NCI-H1105 treated with DMSO at 0.1 percent for 48 hours (cell line): ENCODE measurements around the gene MMP11.

Experiments
- DNase-seq: peaks from one replicate; lab custom pipeline; 2025; lab: John Stamatoyannopoulos, UW

MMP11 gene

DNA sequence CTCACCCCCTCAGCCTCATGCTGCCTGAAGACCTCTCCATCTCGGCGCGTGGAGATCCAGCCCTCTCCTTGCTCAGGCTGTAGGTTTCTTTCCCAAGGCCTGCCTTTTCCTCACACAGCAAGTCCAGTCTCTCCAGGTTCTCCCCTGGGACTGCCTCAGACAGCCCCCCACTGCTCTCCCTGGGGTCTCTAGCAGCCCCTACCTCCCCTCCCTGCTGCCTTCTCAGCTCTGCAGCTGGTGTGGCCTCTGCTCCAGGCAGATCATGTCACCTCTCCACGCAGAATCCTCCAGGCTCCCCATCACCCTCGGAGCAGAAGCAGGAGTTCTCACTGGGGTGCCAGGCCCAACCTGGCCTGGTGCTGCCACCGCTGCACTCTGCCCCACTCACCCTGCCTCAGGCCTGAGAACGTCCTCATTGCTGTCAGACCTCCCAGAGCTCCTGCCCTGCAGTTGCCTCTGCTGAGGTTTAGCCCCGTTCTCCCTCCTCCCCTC, 29.3 kb downstream of the MMP11 start:
- DNase-seq, result no peak

DNA sequence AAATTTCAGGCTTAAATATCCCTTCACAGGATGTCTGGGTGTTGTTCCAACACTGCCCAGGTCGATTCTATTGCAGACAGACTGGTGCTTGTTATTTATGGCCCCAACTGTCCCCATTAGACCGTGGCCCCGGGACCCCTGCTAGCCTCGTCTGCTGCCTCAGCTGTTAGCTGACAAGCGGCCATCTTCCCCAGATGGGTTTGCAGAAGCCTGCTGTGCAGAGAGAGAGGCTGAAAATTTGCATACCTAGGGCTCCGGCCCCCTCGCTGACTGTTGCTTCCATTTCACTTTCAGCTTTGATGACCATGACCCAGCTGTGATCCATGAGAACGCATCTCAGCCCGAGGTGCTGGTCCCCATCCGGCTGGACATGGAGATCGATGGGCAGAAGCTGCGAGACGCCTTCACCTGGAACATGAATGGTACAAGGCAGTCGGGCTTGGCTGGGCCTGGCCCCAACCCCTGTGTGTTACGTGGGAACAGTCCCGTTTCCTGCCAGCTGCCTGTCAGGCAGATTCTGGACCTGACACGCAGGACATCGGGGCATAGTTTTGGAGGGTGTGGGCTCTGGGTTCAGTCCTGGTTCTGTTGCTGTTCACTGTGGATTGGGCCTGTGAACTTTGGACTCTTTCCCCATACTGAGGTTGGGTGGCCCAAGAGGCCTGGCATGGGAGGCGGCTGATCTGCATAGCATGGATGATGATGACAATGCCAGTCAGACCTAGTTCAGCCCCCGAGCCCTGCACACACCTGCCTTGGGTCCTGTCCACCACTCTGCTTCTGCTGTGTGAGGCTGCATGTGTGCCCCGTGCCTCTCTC, 30.6 kb downstream of the MMP11 start:
- no peak for DNase-seq

DNA sequence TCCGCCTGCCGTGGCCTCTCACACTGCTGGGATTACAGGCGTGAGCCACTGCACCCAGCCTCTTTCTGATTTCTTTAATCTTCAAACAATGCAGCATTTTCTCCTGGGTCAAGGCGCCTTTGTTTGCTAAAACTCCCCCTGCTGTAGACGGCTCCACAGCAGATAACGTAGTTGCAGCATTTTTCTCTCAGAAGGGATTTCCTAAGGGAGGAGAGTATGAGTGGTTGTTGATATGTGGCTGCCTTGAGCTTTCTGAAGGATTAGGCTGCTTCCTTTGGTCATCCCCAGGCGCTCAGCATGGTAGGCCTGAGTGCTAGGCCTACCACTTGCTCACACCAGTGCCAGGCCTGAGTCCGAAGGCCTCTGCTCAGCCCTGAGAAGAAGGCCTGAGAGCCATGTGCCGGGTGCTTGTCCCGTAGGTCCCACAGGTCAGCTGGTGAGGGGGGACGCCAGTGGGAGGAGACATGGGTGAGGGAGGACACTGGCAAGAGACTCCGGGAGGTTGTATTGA, 32.2 kb downstream of the MMP11 start:
- no peak for DNase-seq

DNA sequence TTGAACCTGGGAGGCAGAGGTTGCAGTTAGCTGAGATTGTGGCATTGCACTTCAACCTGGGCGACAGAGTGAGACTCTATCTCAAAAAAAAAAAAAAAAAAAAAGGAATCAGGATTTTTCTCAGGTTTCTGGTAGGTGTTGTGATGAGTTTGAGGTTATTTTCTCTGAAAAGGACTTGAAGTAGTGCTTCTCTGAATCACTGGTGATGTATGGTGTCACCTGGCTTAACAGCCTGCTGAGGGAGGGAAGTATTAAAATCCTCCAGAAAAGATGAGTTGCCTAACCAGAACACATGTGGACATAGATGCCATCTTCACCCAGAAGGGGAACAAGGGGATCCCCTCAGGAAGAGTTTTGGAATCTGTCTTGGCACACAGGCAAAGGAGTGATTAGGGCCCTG, 34.2 kb downstream of the MMP11 start:
- DNase-seq, result no peak

DNA sequence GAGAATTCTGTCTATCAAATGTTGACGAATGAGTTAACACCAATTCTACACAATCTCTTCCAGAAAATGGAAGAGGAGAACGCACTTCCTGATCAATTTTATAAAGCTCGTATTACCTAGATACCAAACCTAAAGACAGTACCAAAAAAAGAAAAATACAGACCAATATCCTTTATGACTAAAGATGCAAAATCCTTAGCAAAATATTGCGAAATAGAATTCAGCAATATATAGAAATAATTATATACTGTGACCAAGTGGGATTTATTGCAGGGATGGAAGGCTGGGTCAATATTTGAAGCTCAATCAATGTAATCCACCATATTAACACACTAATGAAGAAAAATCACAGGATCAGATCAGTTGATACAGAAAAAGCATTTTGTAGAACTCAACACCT, 39.7 kb downstream of the MMP11 start:
- no peak for DNase-seq

DNA sequence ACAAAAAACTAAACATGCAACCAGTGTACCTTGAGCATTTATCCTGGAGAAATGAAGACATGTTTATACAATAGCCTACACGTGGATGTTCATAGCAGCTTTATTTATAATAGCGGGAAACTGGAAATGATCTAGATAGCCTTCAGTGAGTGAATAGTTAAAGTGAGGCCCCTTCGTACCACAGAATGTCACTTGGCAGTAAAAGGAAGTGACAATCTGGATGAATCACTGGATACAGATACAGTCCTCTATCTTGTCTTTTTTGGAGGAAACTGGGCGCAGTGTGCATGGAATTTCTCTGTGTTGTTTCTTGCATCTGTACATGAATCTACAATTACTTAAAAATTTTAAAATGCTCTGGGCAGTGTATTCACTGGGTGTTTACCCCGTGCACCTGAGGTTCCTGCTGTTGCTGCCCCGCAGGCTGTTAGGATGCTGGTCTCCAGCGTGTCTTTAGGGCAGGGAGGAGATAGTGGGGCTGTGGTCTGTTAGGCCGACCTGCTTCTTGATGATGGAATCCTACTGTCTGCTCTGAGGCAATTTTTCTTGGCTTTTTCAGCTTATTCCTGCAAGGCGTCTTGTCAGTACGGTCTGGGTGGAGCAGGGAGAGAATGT, 43.0 kb downstream of the MMP11 start:
- DNase-seq, result no peak

DNA sequence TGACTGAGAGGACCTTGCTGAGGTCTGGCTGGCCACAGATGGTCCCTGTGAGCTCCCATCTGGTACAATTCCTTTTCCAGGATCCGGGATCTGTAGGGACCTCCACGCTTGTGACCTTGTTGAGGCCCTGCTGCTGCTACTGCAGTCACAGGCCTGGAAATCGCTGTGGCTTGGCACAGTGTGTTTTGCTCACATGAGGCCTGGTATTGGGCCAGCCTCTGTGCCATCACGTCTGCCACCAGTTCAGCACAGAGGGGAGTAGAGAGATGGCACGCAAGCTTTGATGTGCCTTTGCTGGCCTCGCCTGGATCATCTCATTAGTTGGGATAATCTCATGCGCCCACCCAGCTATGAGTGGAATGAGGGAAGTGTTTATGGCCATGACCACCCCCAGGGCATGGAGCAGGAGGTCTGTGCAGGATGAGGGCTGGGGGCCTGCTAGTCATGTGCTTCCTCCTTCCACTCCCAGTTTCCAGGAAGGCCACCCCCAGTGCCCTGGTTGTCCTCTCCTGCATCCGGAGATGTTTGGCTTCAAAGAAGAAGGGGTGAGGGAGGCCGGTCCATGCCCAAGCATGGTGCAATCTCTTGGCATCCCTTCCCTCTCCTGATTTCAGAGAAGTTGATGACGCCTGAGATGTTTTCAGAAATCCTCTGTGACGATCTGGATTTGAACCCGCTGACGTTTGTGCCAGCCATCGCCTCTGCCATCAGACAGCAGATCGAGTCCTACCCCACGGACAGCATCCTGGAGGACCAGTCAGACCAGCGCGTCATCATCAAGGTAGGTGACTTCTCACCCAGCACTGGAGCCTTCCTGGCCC, 43.7 kb downstream of the MMP11 start:
- no peak for DNase-seq

DNA sequence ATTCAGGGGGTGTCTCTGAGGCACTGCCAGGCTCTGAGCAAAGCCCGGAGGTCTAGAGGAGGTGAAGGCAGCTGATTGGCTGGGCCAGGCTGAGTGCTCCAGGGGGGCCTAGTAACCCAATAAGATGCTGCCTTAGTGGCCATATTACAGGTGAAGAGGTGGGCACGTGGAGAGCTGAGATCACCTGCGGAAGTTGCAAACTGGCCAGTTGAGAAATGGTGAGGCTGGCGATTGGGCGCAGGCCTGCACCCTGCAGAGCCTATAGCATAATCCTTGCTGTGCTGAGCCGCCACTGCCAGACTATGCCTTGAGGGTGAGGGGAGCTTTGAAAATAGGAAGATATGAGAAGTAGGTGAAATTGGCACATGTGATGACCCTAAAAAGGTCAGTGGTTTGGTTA, 44.5 kb downstream of the MMP11 start:
- DNase-seq, result no peak

DNA sequence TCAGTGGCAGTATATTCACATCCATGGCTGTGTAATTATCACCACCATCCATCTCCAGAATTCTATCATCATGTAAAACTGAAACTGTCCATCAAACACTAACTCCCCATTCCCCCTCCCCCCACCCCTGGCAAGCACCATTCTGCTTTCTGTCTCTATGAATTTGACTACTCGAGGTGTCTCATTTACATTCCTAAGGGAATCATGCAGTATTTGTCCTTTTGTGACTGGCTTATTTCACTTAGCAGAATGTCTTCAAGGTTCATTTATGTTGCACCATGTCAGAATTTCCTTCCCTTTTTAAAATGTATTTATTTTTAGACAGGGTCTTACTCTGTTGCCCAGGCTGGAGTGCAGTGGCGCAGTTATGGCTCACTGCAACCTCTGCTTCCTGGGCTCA, 45.9 kb downstream of the MMP11 start:
- DNase-seq, result no peak

DNA sequence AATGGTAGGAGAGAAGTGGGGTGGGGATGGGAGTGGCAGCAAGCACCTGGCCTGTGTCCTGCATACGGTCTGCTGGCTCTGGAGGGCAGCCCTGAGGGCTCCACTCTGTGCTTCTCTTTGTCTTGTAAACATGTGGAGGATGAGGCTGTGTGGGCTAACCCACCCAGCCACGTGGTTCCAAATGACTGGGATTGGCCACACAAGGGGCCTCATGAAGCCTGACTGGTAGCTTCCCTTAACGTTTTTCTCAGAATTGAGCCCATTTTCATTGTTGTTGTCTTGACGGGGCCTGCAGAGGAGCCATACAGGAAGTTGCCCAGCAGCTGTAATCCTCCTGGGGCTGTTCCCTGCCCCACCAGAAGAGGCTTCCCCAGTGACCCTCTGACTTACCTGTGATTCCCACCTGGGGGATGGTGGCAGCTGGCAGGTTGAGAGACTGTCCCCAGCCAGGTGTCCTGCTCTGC, 48.1 kb downstream of the MMP11 start:
- no peak for DNase-seq

DNA sequence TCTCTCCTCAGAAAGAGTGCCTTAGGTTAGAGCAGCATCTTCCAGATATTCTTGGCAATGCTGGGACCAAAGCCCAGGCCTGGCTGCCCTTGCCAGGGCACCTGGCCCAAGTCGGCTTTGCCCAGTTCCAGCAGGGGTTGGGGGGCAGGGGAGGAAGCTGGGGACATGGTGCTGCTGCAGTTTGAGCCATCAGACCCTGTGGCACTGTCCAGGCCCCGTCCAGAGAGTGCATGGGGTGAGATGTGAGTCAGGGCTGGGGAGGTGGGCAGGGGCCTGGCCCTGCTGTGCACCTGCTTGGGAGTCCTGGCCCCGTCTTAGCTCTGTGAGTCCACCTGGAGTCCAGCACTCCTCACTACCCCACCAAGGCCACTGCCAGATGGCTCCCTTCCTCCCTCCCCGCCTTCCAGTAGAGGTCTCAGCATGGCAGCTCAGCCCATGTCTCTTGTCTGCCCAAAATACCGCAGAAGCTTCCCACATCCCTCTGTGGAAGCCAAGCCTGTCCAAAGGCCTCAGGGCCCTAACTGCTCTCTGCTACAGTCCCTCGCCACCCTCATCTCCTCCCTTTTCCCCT, 49.5 kb downstream of the MMP11 start:
- no peak for DNase-seq

DNA sequence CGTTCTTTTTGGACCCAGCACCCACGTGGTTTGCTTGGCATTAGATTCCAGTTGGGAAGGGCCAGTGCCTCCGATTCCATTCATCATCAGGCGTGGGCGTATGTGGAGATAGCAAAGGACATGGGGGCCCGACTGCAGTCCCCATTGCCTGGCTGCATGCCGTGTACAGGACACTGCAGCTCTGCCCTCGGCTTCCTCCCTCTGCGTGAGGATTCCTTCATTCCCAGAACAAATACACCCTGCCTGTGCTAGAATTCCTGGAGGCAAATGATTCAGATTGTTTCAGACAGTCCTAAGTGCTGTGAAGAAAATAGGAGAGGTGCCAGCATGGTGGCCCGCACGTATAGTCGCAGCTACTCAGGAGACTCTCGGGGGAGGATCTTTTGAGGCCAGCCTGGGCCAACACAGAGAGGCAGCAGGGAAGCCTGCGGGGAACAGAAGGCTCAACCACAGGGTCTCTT, 50.7 kb downstream of the MMP11 start:
- DNase-seq, result no peak

DNA sequence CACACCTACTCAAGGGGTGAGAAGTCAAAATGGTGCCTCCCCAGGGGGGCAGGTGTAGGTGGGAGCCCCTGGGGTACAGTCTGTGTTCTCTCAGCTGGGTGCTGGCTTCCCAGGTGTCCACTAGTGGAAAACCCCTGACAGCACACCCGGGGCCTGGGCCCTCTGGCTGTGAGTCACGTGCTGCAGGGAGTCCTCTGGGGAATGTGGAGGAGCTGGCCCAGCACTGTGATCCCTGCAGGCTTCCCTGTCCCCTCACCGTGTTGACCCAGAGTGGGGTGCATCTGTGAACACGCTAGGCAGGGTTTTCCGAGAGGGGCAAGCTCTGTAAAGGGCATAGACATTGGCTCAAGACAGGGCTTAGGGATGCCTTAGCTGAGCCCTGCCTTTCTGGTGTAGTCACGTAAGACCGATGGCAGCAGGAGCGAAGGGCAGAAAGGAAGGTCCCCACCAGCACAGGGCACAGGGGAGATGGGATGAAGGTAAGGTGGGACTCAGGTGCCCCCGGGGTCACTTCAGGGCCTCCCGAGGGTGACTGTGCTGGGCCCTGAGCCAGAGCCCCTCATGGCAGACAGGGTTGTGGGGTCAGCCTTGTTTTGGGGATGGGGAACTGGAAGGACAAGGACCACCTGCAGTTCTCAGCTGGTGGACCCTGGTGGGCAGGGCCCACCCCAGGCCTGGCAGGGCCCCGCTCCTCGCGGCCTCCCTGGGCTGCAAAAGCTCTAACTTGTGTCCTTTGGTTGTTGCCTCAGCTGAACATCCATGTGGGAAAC, 52.0 kb downstream of the MMP11 start:
- DNase-seq, result no peak

DNA sequence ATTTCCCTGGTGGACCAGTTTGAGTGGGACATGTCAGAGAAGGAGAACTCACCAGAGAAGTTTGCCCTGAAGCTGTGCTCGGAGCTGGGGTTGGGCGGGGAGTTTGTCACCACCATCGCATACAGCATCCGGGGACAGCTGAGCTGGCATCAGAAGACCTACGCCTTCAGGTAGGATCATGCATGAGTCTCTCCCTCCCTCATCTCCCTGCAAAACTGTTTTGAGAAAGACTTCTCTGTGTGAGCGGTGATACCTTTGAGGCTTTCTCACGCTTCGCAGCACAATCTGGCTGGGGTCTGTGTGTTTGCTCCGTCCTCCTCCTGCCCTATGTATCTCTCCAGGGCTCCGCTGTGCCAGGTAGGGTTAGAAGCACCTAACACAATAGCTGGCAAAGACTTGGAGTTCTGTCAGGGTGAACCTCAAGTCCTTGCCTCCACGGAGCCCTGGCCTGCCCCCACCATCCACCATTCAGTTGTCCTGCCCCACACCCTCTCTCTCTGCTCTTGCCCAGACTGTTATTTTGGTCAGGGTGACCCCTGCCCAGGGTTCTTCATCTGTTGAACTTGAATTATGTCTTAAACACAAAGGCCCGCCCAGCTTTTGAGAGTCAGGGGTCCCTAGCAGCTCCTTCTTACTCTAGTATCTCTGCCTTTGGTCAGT, 52.7 kb downstream of the MMP11 start:
- DNase-seq, result no peak

DNA sequence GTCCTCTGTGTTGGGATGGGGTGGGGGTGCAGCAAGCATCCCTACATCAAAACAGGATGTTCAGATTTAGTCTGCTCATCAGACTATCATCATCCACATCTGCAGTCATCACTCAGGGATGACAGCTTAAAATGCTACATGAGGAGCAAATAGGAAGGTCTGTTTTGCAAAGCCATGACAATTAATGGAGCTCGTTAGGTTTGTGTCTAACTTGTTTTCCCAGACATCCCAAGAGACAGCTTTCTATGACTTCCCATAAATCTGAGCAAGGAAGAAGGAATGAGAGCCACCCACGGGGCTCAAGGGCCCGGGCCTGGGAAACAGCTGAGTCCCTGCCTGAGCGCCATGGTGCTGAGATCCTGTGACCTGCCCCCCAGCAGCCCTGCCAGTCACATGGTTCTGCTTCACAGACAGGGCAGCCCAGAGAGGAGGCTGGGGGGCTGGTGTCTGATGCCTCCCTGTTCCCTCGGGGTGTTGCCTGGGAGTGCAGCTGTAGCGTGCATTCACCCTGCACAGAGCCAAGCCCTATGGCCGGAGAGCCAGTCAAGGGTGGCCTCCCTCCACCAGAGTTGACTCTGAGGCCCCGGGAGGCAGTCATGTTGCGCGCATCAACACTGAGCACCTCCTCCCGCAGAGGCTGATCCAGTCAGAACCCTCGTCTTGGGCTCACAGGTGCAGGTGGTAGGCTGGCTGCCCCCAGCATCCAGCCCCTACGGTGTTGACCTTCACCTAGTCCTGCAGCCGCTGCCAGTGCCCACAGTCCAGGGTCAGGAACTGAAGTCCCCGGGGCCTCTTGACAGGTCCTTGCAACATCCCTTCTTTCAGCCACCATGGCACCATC, 54.1 kb downstream of the MMP11 start:
- no peak for DNase-seq

DNA sequence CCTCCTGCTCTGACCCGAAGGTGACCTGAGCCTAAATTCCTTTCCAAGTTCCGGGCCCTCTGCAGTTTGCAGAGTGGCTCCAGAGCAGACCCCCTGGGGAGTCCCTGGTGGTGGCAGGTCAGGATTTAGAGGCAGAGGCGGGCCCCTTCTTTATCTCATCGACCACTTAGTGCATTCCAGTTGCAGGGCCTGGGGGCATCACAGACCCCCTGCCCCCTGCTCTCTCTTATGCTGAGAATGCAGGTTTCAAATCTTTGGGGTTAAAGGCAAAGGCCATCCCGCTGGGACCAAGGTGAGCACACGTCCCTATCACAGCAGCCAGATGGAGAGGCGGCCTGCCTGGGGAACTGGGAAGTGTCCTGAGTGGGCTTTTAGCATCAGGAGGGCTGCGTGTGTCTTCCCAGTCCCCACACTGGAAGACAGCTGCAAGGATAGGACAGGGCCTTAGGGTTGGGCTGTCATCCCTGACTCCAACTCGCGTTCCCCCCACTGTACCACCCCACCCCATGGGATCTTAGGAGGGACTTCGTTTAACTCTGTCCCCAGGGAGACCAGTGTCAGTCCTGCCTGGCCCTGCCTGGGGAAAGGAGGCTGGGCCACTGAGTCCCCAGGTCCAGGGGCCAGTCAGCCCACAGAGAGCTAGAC, 54.8 kb downstream of the MMP11 start:
- no peak for DNase-seq

DNA sequence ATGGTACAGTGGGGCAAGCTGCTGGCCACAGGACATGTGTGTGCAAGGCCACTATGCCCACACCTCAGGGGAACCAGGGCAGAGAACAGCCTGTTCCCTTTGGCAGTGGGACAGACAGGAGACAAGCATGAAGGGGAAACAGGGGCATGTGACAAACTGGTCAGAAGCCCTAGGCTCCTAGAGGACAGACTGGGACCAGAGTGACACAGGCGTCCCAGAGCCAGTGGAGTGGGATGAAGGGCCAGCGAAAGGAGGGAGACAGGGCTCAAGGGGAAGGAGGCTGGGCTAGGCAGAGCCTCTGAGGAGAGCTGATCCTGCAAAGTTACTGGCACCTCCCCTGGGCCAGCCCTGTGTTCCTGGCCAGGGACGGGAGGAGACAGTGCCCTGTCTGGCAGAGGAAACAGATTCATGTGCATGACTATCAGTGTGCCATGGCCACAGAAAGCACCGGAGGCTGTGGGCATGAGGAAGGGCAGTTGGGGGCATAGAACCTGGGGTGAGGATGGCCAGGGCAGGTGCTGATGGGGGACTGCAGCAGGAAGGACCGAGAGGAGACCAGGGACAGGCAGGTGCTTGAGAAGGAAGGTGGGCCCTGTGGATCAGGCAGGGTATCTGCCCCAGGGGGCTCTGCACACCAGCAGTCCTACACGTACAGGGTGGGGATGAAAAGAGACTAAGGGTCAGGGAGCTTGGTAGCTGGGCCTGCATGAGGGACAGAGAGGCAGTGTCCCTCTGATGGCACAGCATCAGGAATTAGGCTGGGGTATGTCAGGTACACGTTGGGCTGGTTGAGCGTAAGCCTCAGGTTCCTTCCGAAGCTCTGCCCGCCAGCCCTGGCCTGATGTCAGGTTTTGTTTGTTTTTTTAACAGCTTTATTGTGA, 56.4 kb downstream of the MMP11 start:
- DNase-seq, result no peak

DNA sequence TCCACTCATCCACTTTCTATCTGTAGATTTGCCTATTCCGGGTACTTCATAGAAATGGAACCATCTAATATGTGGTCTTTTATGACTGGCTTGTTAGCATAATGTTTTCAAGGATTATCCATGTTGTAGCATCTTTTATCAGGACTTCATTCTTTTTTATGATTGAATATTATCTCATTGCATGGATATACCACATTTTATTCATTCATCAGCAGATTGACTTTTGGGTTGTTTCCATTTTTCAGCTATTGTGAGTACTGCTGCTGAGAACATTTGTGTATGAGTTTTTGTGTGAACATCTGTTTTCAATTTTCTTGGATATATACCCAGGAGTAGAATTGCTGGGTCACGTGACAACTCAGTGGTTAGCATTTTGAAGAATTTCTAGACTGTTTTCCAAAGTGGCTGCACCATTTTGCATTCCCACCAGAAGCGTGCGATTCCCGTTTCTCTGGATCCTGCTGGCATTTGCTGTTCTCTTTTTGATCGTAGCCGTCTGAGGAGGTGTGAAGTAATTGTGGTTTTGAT, 57.3 kb downstream of the MMP11 start:
- no peak for DNase-seq
